GM23338 (cell line): ENCODE measurements around the gene RRP7A. TPM values are rescaled to one million over a fixed set of nuclear protein-coding genes. Genes with fewer than 3 reads are reported as not detected.

Experiments used
- ATAC-seq: fragments of 200-7000 bp; cut with Tn5 transposase; 3 replicates; pipeline ENCODE4 v1.9.1; 2020
- DNase-seq: peaks from one replicate; pipeline ENCODE4 v3.0.0-alpha.2; 2015; ENCODE audit warnings: low spot score
- H2AFZ ChIP-seq: fragments of 200-600 bp; sonication (generic); 2 replicates; pipeline ENCODE4 v1.8.0; 2016; ENCODE audit warnings: antibody characterized with exemption, mild to moderate bottlenecking, moderate library complexity
- H3F3A ChIP-seq: fragments of 200-600 bp; sonication (generic); replicated peaks from 2 replicates; pipeline ENCODE4 v1.8.0; 2017; ENCODE audit warnings: antibody characterized with exemption, mixed run types, low read depth
- H3K27ac ChIP-seq: fragments of 200-600 bp; sonication (generic); 2 replicates; pipeline ENCODE4 v1.6.1; 2016; ENCODE audit warnings: low read depth
- H3K27me3 ChIP-seq: fragments of 200-600 bp; sonication (generic); 2 replicates; pipeline ENCODE4 v1.8.0; 2016; ENCODE audit warnings: mild to moderate bottlenecking, mixed run types, moderate library complexity; ENCODE audit not compliant: insufficient read depth
- H3K36me3 ChIP-seq: fragments of 200-600 bp; sonication (generic); 2 replicates; pipeline ENCODE4 v1.8.0; 2016; ENCODE audit warnings: mild to moderate bottlenecking; ENCODE audit not compliant: insufficient read depth
- H3K4me1 ChIP-seq: fragments of 200-600 bp; sonication (generic); 2 replicates; pipeline ENCODE4 v1.8.0; 2016; ENCODE audit warnings: mild to moderate bottlenecking, moderate library complexity; ENCODE audit not compliant: insufficient read depth
- H3K4me2 ChIP-seq: fragments of 200-600 bp; sonication (generic); 2 replicates; pipeline ENCODE4 v1.7.1; 2017; ENCODE audit warnings: mixed run types
- H3K4me3 ChIP-seq: fragments of 200-600 bp; sonication (generic); 2 replicates; pipeline ENCODE4 v1.6.1; 2016; ENCODE audit warnings: mixed run types
- H3K79me2 ChIP-seq: fragments of 200-600 bp; sonication (generic); replicated peaks from 2 replicates; pipeline ENCODE4 v1.8.0; 2017; ENCODE audit warnings: mild to moderate bottlenecking; ENCODE audit not compliant: insufficient read depth
- H3K9me2 ChIP-seq: fragments of 200-600 bp; sonication (generic); 2 replicates; pipeline ENCODE4 v1.8.0; 2017; ENCODE audit not compliant: insufficient read depth
- H4K20me1 ChIP-seq: fragments of 200-600 bp; sonication (generic); replicated peaks from 2 replicates; pipeline ENCODE4 v1.8.0; 2017; ENCODE audit warnings: mild to moderate bottlenecking; ENCODE audit not compliant: insufficient read depth
- H3K27ac Mint-ChIP-seq: 2 replicates; pipeline ENCODE4 v1.8.0; 2020; ENCODE audit warnings: inconsistent platforms, mild to moderate bottlenecking, moderate library complexity, mixed read lengths
- H3K27me3 Mint-ChIP-seq: 3 replicates; pipeline ENCODE4 v1.8.0; 2022; ENCODE audit warnings: low read depth, mild to moderate bottlenecking, moderate library complexity, mixed read lengths, inconsistent platforms; ENCODE audit not compliant: insufficient read depth, poor library complexity
- H3K36me3 Mint-ChIP-seq: 3 replicates; pipeline ENCODE4 v1.8.0; 2021; ENCODE audit warnings: low read depth, mild to moderate bottlenecking, inconsistent platforms, moderate library complexity, mixed read lengths
- H3K4me1 Mint-ChIP-seq: 3 replicates; pipeline ENCODE4 v1.8.0; 2020; ENCODE audit warnings: mild to moderate bottlenecking, inconsistent platforms, mixed read lengths
- H3K4me3 Mint-ChIP-seq: 3 replicates; pipeline ENCODE4 v1.8.0; 2021; ENCODE audit warnings: moderate library complexity, mild to moderate bottlenecking, inconsistent platforms, mixed read lengths
- H3K9me3 Mint-ChIP-seq: 3 replicates; pipeline ENCODE4 v1.8.0; 2020; ENCODE audit warnings: moderate library complexity, mild to moderate bottlenecking, inconsistent platforms, mixed read lengths
- CREB1 ChIP-seq: fragments of 250-450 bp; sonication (Bioruptor Pico); IDR thresholded peaks from 2 replicates; pipeline ENCODE4 v1.5.0; 2020; ENCODE audit warnings: low read depth, mild to moderate bottlenecking, moderate library complexity
- CTCF ChIP-seq, 2 experiments: fragments of 200-600 bp in 1 of 2; sonication (generic) in 1 of 2; conservative IDR thresholded peaks; 2 replicates each; pipeline versions ENCODE4 v1.5.1 to v1.6.1; 2016 to 2017; ENCODE audit warnings: antibody characterized with exemption in 2 of 2, low read depth in 2 of 2, mild to moderate bottlenecking in 2 of 2, moderate library complexity in 1 of 2
- EZH2 ChIP-seq: fragments of 200-600 bp; sonication (generic); IDR thresholded peaks from one replicate; pipeline ENCODE4 v1.8.0; 2017; ENCODE audit warnings: antibody characterized with exemption, mild to moderate bottlenecking, low read depth; ENCODE audit not compliant: unreplicated experiment
- EZH2phosphoT487 ChIP-seq: fragments of 200-600 bp; sonication (generic); IDR thresholded peaks from one replicate; pipeline ENCODE4 v1.8.1; 2018; ENCODE audit warnings: antibody characterized with exemption; ENCODE audit not compliant: unreplicated experiment
- JUNB ChIP-seq: IDR thresholded peaks from one replicate; pipeline ENCODE4 v1.6.1; 2016; ENCODE audit warnings: antibody characterized with exemption; ENCODE audit not compliant: unreplicated experiment
- NANOG ChIP-seq: IDR thresholded peaks from 2 replicates; pipeline ENCODE4 v1.6.1; 2016; ENCODE audit warnings: antibody characterized with exemption, borderline replicate concordance
- POLR2AphosphoS5 ChIP-seq: IDR thresholded peaks from 2 replicates; pipeline ENCODE4 v1.6.1; 2016; ENCODE audit warnings: antibody characterized with exemption, low read depth
- REST ChIP-seq: IDR thresholded peaks from one replicate; pipeline ENCODE4 v1.6.1; 2018; ENCODE audit warnings: antibody characterized with exemption; ENCODE audit not compliant: unreplicated experiment
- STAT1 ChIP-seq: IDR thresholded peaks from one replicate; pipeline ENCODE4 v1.6.1; 2016; ENCODE audit warnings: antibody characterized with exemption; ENCODE audit not compliant: unreplicated experiment
- ZNF114 ChIP-seq: fragments of 250-450 bp; sonication (Bioruptor Pico); IDR thresholded peaks from 2 replicates; pipeline ENCODE4 v1.5.0; 2020; ENCODE audit warnings: mild to moderate bottlenecking, moderate library complexity
- ZNF331 ChIP-seq: fragments of 250-450 bp; sonication (Bioruptor Pico); IDR thresholded peaks from 2 replicates; pipeline ENCODE4 v1.5.0; 2020; ENCODE audit warnings: low read depth, mild to moderate bottlenecking, moderate library complexity
- ZNF462 ChIP-seq: fragments of 250-450 bp; sonication (Bioruptor Pico); IDR thresholded peaks from 2 replicates; pipeline ENCODE4 v1.5.0; 2020; ENCODE audit warnings: mild to moderate bottlenecking, moderate library complexity
- polyA plus RNA-seq: library from polyadenylated mRNA; unstranded; fragments of >200 nt; fragmentation: Nextera tagmentation; extraction: Ambion mirVana; gene quantifications from 2 replicates; pipeline ENCODE4 v1.2.1, GENCODE V29; 2016
- total RNA-seq: library from RNA; depleted of rRNA; stranded (reverse); fragments of >200 nt; shearing (Covaris generic); gene quantifications from 2 replicates; pipeline ENCODE4 v1.2.3, GENCODE V29; 2014
- TF ChIP-seq, protein P1 (sequence below): IDR thresholded peaks from 2 replicates; pipeline ENCODE4 v1.6.1; 2016; ENCODE audit warnings: antibody characterized with exemption

RRP7A gene
- total and polyA plus RNA-seq, 2 experiments from 2014 or later = 48.1 to 59.2 TPM

DNA sequence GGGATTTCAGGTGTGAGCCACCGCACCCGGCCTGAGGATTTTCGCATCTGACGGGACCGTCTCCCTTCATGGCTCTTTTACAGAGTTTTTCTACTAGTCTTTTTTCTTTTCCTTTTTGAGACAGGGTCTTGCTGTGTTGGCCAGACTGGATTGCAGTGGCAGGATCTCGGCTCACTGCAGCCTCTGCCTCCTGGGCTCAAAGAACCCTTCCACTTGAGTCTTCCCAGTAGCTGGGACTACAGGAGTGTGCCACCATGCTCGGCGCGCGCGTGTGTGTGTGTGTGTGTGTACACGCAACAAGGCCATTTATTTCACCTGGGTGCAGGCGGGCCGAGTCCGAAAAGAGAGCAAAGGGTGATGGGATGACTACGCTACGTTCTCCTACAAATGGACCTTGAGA lies 45.1 kb upstream of the RRP7A start:
- peaks cover 2% of the 10 kb centered on the region; the same call in 2 of the 3 replicates for H3K36me3 Mint-ChIP-seq
- no peaks in the 10 kb centered on the region; the same call in none of the 2 replicates for H4K20me1 ChIP-seq
- no peaks in the 10 kb centered on the region for H3K36me3 ChIP-seq
- H3F3A ChIP-seq = peaks cover 7% of the 10 kb centered on the region; the same call in 1 of the 2 replicates
- H3K4me1 Mint-ChIP-seq = peaks cover 12% of the 10 kb centered on the region
- no peak for ATAC-seq
- H3K27me3 Mint-ChIP-seq = peaks cover 26% of the 10 kb centered on the region
- no peak for DNase-seq
- no peaks in the 10 kb centered on the region; the same call in 2 of the 3 replicates for H3K9me3 Mint-ChIP-seq
- no peak overlapping the region for H3K4me2 ChIP-seq
- H3K27ac Mint-ChIP-seq = no peak overlapping the region
- H3K79me2 ChIP-seq = no peaks in the 10 kb centered on the region
- H3K27ac ChIP-seq = no peak overlapping the region
- no peak overlapping the region for H3K4me3 ChIP-seq
- H3K4me3 Mint-ChIP-seq = no peak overlapping the region
- peaks cover 4% of the 10 kb centered on the region; the same call in 1 of the 2 replicates for H3K4me1 ChIP-seq
- no peaks in the 10 kb centered on the region for H3K9me2 ChIP-seq
- no peak overlapping the region for H2AFZ ChIP-seq
- no peak for TF ChIP-seq ZNF331 (CRISPR knock-in tag)
- no peak for TF ChIP-seq CTCF (conservative IDR thresholded peaks at IDR 0.05; ENCODE audit: low read depth in 2 of 2)
- TF ChIP-seq EZH2 = no peak
- TF ChIP-seq ZNF114 (CRISPR knock-in tag) = no peak
- TF ChIP-seq JUNB = no peak
- no peak for TF ChIP-seq REST
- TF ChIP-seq NANOG = no peak
- TF ChIP-seq ZNF462 (CRISPR knock-in tag) = no peak
- TF ChIP-seq EZH2phosphoT487 = no peak
- TF ChIP-seq, protein P1, sequence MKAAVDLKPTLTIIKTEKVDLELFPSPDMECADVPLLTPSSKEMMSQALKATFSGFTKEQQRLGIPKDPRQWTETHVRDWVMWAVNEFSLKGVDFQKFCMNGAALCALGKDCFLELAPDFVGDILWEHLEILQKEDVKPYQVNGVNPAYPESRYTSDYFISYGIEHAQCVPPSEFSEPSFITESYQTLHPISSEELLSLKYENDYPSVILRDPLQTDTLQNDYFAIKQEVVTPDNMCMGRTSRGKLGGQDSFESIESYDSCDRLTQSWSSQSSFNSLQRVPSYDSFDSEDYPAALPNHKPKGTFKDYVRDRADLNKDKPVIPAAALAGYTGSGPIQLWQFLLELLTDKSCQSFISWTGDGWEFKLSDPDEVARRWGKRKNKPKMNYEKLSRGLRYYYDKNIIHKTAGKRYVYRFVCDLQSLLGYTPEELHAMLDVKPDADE = no peak
- no peak for TF ChIP-seq CREB1 (CRISPR knock-in tag)
- TF ChIP-seq POLR2AphosphoS5 = no peak
- TF ChIP-seq STAT1 = no peak
- no peaks in the 10 kb centered on the region; the same call in 1 of the 2 replicates for H3K27me3 ChIP-seq
